Endothelial cell of umbilical vein (primary cell): Measurements from ENCODE around the gene PTGDS. TPM values are rescaled to one million over a fixed set of nuclear protein-coding genes. Genes with fewer than 3 reads are reported as not detected.

Experiments used
- BruUV-seq: library from RNA; stranded (reverse); fragments of 400-500 nt; replicated peaks from 2 replicates; lab custom pipeline; 2021; lab: Mats Ljungman, UMichigan
- CTCF ChIA-PET: fragments of 300-600, 350-600 bp; sonication (Branson Sonifier 250); formaldehyde crosslinking; loops from one replicate; lab custom pipeline; 2021; ENCODE audit warnings: antibody characterized with exemption, inconsistent platforms; lab: Charles Lee
- POLR2A ChIA-PET: fragments of 300-600, 350-600 bp; sonication (Branson Sonifier 250); formaldehyde crosslinking; loops from one replicate; lab custom pipeline; 2021; ENCODE audit warnings: antibody characterized with exemption, inconsistent platforms; lab: Charles Lee
- DNase-seq: peaks from one replicate; pipeline ENCODE4 v3.0.0-alpha.2; 2011; ENCODE audit warnings: low read depth, low spot score
- FAIRE-seq: peaks from 2 replicates; lab custom pipeline; 2011; peaks lifted over from hg19 to GRCh38; lab: Jason Lieb, UNC
- H2AFZ ChIP-seq: 2 replicates; pipeline ENCODE4 v1.6.0; 2012; ENCODE audit warnings: low read depth, low read length, control low read depth, inconsistent platforms
- H3K27ac ChIP-seq: 2 replicates; pipeline ENCODE4 v1.5.1; 2011; ENCODE audit warnings: low read depth, mild to moderate bottlenecking, control low read depth, low read length, moderate library complexity; ENCODE audit not compliant: insufficient read depth
- H3K27me3 ChIP-seq, 2 experiments: 2 replicates each; pipeline versions ENCODE4 v1.6.0 to v1.6.1; 2011; ENCODE audit warnings: low read length in 2 of 2, mixed read lengths in 1 of 2; ENCODE audit not compliant: control insufficient read depth in 2 of 2, insufficient read depth in 2 of 2
- H3K36me3 ChIP-seq, 2 experiments: 2 replicates in 1 of 2; 3 replicates in 1 of 2; pipeline ENCODE4 v1.5.1; 2011; ENCODE audit warnings: low read length in 2 of 2, mild to moderate bottlenecking in 1 of 2, moderate library complexity in 1 of 2; ENCODE audit not compliant: control insufficient read depth in 2 of 2, insufficient read depth in 2 of 2; ENCODE audit errors: extremely low read depth in 1 of 2
- H3K4me1 ChIP-seq: 3 replicates; pipeline ENCODE4 v1.5.1; 2011; ENCODE audit warnings: mild to moderate bottlenecking, low read length; ENCODE audit not compliant: control insufficient read depth, insufficient read depth; ENCODE audit errors: extremely low read depth
- H3K4me2 ChIP-seq: 2 replicates; pipeline ENCODE4 v1.6.1; 2011; ENCODE audit warnings: low read length, control low read depth, mixed read lengths; ENCODE audit not compliant: insufficient read depth
- H3K4me3 ChIP-seq, 3 experiments: fragments of 200-600 bp in 1 of 3; sonication (generic), shearing (Covaris generic) in 1 of 3; replicated peaks in 1 of 3; 2 replicates each; pipeline ENCODE4 v1.5.1; 2011 to 2016; ENCODE audit warnings: control low read depth in 3 of 3, low read length in 3 of 3, mild to moderate bottlenecking in 2 of 3, inconsistent platforms in 1 of 3, low read depth in 1 of 3, moderate library complexity in 1 of 3; ENCODE audit not compliant: insufficient read depth in 1 of 3
- H3K79me2 ChIP-seq: 2 replicates; pipeline ENCODE4 v1.6.0; 2012; ENCODE audit warnings: low read length, inconsistent platforms; ENCODE audit not compliant: control insufficient read depth, insufficient read depth
- H3K9ac ChIP-seq: replicated peaks from 2 replicates; pipeline ENCODE3; 2011; ENCODE audit warnings: low read length, control low read depth; ENCODE audit not compliant: insufficient read depth; ENCODE audit errors: extremely low read depth
- H3K9me1 ChIP-seq: replicated peaks from 3 replicates; pipeline ENCODE4 v1.6.0; 2011; ENCODE audit warnings: mild to moderate bottlenecking, low read length; ENCODE audit not compliant: control insufficient read depth, insufficient read depth; ENCODE audit errors: extremely low read depth
- H3K9me3 ChIP-seq: replicated peaks from 2 replicates; pipeline ENCODE4 v1.5.1; 2012; ENCODE audit warnings: low read length, inconsistent platforms; ENCODE audit not compliant: control insufficient read depth, insufficient read depth
- H4K20me1 ChIP-seq: replicated peaks from 2 replicates; pipeline ENCODE3; 2011; ENCODE audit warnings: mild to moderate bottlenecking, low read length; ENCODE audit not compliant: control insufficient read depth, insufficient read depth; ENCODE audit errors: extremely low read depth
- EZH2 ChIP-seq: IDR thresholded peaks from 2 replicates; pipeline ENCODE4 v1.6.1; 2012; ENCODE audit warnings: borderline replicate concordance, low read depth, mild to moderate bottlenecking, moderate library complexity, low read length, inconsistent platforms; ENCODE audit not compliant: severe bottlenecking
- FOS ChIP-seq: IDR thresholded peaks from 2 replicates; pipeline ENCODE4 v1.6.1; 2011; ENCODE audit warnings: mild to moderate bottlenecking, low read length, moderate library complexity, borderline replicate concordance; ENCODE audit not compliant: insufficient read depth
- GATA2 ChIP-seq: IDR thresholded peaks from 2 replicates; pipeline ENCODE4 v1.7.0; 2011; ENCODE audit warnings: low read depth, mild to moderate bottlenecking, moderate library complexity, mixed read lengths, low read length; ENCODE audit not compliant: insufficient read length, insufficient read depth
- JUN ChIP-seq: IDR thresholded peaks from 2 replicates; pipeline ENCODE4 v1.6.1; 2011; ENCODE audit warnings: borderline replicate concordance, low read depth; ENCODE audit not compliant: insufficient read length, insufficient read depth
- MYC ChIP-seq: IDR thresholded peaks from one replicate; pipeline ENCODE4 v1.6.1; 2011; ENCODE audit warnings: mild to moderate bottlenecking, low read depth, low read length
- POLR2A ChIP-seq: IDR thresholded peaks from 2 replicates; pipeline ENCODE4 v1.6.1; 2012; ENCODE audit warnings: low read depth, mild to moderate bottlenecking, control low read depth, low read length
- POLR2AphosphoS5 ChIP-seq: IDR thresholded peaks from 2 replicates; pipeline ENCODE4 v1.6.1; 2012; ENCODE audit warnings: low read depth, mild to moderate bottlenecking, control low read depth, low read length, moderate library complexity; ENCODE audit not compliant: insufficient read depth
- dilution Hi-C: fragments of 300-500 bp; cut with MboI; formaldehyde crosslinking; loops from one replicate; pipeline ENCODE4 v1.15.0; 2019; ENCODE audit warnings: low sequenced_read_pairs; ENCODE audit not compliant: extremely low pct_ligation_motif_present
- intact Hi-C: fragments of 100-400 bp; cut with micrococcal nuclease; formaldehyde crosslinking; loops from one replicate; pipeline ENCODE4 v1.10.0; 2022
- polyA plus RNA-seq, 4 experiments: library from polyadenylated mRNA; depleted of rRNA in 3 of 4; stranded (reverse) in 3 of 4; unstranded in 1 of 4; fragments of >200 nt; gene quantifications; 2 replicates each; pipeline versions ENCODE4 v1.2.1 to v1.2.3, GENCODE V29; 2011 to 2012; ENCODE audit warnings: missing spikeins in 1 of 4
- total RNA-seq: library from RNA; stranded (reverse); gene quantifications from 2 replicates; pipeline ENCODE4 v1.2.3, GENCODE V29; 2021
- TF ChIP-seq, protein P1 (sequence below), 2 donors: IDR thresholded peaks; 1 replicate in 1 of 2; 2 replicates in 1 of 2; pipeline ENCODE4 v1.5.1; 2011; ENCODE audit warnings: low read length in 2 of 2, mild to moderate bottlenecking in 2 of 2, moderate library complexity in 2 of 2, control low read depth in 1 of 2, inconsistent platforms in 1 of 2, low read depth in 1 of 2; ENCODE audit not compliant: insufficient read depth in 1 of 2; ENCODE audit errors: extremely low read depth in 1 of 2
- TF ChIP-seq, protein P2 (sequence below): IDR thresholded peaks from 2 replicates; pipeline ENCODE4 v1.6.1; 2011; ENCODE audit not compliant: insufficient read depth, insufficient read length

PTGDS gene
- total and polyA plus RNA-seq, 2 donors (not counting 3 experiments of a cell fraction or from before 2014, with no cell fraction given) = not detected

DNA sequence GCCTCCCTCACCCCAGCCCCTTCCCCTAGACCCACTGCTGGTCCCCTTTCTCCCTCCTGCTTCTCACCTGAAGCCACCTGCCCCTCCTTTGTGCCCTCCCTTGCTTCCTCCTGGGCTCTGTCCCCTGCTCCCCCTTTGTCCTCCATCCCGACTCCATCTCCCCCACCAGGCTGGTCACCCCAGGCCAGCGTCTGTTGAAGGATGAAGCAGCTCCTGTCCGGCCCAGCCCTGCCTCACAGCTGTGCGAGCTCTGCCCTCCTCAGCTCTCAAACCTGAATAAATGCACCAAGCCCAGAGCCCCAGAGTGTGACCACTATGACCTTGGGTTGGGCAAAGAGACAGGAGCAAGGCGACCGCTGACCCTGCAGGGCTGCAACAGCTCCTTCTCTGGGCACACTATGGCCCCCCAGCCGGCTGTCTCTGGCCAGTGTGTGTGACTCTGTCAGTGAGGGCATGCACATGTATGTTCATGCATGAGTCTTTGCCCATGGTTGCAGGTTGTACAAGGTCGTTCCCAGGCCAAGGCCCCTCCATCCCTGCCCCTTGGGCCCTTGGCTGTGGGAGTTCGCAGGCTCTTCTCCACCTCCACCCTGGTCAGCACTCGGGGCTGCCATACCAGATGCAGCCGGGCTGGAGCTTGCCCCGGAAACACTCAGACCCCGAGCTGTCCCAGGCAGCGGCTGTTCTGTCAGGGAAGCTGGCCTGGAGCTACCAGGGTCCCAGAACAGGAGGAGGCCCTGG lies 21.9 kb upstream of the PTGDS start:
- Histone ChIP-seq H3K27ac (no peak overlapping the region), H3K9me1 (no peaks in the 10 kb centered on the region), H3K4me3 (no peak overlapping the region), H3K9me3 (no peaks in the 10 kb centered on the region), H3K36me3 (no peaks in the 10 kb centered on the region), H2AFZ (no peak overlapping the region), H4K20me1 (no peaks in the 10 kb centered on the region), H3K9ac (no peak overlapping the region), H3K27me3 (no peaks in the 10 kb centered on the region), H3K79me2 (no peaks in the 10 kb centered on the region), H3K4me2 (no peak overlapping the region), H3K4me1 (peaks cover 1% of the 10 kb centered on the region)
- intact Hi-C loops = no loop called here
- dilution Hi-C loops = no loop called here
- ChIA-PET POLR2A (no interaction called here), CTCF (interaction anchor here (1.1 kb wide), 1 partner anchor 42 kb away, joined by 3 read pairs; no protein-coding TSS in a partner anchor)
- FAIRE-seq (no peak), DNase-seq (no peak)
- BruUV-seq = no TSS peak
- TF ChIP-seq POLR2A = no peak
- no peak for TF ChIP-seq EZH2
- TF ChIP-seq, protein P1, sequence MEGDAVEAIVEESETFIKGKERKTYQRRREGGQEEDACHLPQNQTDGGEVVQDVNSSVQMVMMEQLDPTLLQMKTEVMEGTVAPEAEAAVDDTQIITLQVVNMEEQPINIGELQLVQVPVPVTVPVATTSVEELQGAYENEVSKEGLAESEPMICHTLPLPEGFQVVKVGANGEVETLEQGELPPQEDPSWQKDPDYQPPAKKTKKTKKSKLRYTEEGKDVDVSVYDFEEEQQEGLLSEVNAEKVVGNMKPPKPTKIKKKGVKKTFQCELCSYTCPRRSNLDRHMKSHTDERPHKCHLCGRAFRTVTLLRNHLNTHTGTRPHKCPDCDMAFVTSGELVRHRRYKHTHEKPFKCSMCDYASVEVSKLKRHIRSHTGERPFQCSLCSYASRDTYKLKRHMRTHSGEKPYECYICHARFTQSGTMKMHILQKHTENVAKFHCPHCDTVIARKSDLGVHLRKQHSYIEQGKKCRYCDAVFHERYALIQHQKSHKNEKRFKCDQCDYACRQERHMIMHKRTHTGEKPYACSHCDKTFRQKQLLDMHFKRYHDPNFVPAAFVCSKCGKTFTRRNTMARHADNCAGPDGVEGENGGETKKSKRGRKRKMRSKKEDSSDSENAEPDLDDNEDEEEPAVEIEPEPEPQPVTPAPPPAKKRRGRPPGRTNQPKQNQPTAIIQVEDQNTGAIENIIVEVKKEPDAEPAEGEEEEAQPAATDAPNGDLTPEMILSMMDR (IDR thresholded peaks at IDR 0.05; ENCODE audit: extremely low read depth in 1 of 2, insufficient read depth in 1 of 2, low read depth in 1 of 2, low read length in 2 of 2) = no peak
- TF ChIP-seq GATA2 = no peak
- TF ChIP-seq, protein P2, sequence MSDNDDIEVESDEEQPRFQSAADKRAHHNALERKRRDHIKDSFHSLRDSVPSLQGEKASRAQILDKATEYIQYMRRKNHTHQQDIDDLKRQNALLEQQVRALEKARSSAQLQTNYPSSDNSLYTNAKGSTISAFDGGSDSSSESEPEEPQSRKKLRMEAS = no peak
- TF ChIP-seq FOS = no peak
- TF ChIP-seq POLR2AphosphoS5 = no peak
- no peak for TF ChIP-seq JUN
- no peak for TF ChIP-seq MYC
